Stimulated activated CD4-positive, alpha-beta T cell treated with anti-CD3 and anti-CD28 coated beads, TNF-alpha, amount 100 ng/mL, for 48 hours (primary cell): ENCODE measurements around the gene PLBD2.

Source experiments
- DNase-seq, 3 donors: peaks; one replicate each; pipeline ENCODE4 v3.0.0-alpha.2; 2020; ENCODE audit warnings: low read depth in 3 of 3

PLBD2 gene

GRCh38 chr12:113418213-113418879, 60.0 kb downstream of the PLBD2 start:
- no peak for DNase-seq

DNA sequence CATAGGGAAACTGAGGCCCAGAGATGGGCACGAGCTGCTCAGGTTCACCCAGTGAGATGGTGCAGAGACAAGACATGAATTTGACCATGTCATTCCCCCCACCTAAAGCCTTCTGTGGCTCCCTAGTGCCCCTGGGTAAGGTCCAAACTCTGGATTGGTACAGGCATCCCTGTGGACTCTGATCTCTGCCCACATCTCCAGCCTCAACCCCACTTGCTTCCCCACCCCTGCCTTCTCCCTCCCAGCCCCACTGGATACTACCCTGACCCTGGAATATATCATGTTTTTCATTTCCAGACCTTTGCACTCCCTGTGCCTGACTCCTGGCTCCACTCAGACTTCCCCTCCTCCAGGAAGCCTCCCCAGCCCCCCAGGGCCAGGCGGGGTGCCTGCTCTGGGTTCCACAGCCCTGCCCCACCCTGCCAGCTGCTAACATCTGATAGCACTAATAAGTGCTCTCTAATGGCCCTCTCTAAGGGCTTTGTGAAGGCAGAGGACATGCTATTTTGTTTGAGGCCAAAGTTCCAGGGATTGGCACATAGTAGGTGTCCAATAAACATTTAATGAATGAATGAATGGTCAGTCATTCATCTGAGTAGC, 62.7 kb downstream of the PLBD2 start:
- no peak for DNase-seq

DNA sequence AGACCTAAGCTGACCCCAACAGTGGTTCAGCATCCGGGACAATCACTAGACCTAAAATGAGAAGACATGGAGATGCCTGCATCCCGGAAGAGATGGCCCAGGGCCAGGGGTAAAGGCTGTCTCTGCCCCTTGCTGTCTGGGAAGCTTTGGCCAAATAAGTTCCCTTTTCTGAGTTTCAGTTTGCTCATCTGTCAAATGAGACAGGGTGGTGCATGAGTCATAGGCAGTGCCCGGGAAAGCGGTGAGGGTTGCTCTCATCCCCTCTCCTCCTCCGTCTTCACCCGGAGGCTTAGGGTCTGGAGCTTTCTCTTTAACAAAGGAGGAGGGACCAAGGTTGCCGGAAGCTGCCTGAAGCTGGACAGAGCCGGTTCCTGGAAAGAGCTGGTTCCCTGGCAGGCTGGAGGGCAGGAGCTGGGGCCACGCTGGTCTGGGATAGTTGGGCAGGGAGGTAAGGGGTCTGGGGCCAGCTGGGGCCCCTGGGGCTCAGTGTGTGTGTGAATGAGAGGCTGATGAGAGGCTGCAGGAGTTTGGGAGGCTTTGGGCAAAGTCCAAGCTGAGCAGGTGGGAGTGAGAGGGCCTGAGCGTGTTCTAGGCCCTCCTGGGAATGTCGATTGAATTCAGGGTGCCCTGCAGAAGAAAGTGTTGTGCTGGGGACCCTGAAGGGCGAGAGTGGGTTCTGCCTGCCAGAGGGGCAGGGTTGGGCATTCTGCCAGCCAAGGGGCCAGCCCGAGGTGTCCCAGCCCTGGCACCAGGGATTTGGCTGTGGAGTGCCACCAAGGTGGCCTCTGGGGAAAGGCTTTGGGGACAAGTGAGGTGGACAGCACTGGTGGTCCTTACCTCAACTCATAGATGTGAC, 63.9 kb downstream of the PLBD2 start, which contains the start of gene SDSL:
TSS of gene SDSL (plus strand) at position 351 of the 856 bp plus-strand sequence. CDS start 5,603 bp downstream, outside the sequence.
- peak in 2 of 3 donors; percentile 8 to 23 for DNase-seq

DNA sequence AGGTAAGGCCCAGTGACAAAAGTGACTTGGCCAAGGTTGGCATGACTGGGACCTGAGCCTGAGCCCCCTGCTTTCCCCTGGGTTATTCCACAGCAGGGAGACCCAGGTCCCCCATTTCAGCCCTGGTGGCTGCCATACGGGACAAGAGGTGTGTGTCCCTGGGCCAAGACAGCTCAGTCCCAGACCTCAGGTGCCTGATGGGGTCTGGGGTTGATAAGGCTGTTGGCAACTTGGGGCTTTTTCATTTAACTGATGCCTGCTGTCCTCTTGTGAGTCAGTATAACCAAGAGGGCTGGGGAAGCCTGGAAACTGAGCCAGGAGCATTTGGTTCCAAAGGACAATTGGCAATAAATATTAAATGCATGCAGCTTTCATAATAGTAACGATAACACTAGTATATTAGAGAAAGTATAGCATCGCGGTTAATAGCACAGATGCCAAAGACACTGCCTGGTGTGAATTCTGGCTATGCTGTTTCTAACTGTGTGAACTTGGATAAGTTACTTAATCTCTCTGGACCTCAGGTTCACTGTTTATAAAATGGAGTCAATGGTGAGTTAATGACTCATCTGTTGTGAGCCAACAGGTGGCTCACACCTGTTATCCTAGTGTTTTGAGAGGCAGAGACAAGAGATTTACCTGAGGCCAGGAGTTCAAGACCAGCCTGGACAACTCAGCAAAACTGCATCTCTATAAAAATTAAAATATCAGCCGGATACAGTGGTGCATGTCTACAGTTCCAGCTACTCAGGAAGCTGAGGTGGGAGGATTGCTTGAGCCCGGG, 64.7 kb downstream of the PLBD2 start:
- DNase-seq, result no peak

DNA sequence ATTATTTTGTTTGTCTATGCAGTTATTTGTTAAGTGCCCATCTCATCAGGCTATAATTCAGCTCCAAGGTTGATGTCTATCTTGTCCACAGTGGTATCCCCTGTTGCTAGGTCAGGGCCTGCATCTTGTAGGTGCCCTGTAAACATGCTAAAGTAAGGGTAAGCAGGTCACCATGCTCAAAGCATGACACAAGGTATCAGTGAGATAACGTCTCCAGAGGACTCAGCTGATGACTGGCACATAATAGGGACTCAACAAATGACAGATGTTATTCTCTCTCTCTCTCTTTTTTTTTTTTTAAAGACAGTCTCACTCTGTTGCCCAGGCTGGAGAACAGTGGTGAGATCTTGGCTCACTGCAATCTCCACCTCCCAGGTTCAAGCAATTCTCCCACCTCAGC, 66.1 kb downstream of the PLBD2 start:
- no peak for DNase-seq

- DNase-seq, result peak; percentile 8 to 50 (median 29)
These were observed 66.8 kb downstream of the PLBD2 start for GRCh38 chr12:113424915-113425823.

GRCh38 chr12:113425960-113426453, 67.6 kb downstream of the PLBD2 start:
- DNase-seq, result no peak

DNA sequence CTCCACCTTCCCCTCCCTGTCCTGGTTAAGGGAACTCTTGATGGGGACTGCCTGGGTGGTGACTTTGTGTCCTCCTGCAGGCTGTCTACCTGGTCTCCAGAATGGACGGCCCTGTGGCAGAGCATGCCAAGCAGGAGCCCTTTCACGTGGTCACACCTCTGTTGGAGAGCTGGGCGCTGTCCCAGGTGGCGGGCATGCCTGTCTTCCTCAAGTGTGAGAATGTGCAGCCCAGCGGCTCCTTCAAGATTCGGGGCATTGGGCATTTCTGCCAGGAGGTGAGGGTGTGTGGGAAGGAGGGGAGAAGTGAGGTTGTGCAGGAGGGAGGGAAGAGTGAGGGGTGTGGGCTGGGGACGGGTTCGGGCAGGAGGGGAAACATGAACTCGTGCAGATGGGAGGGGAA, 69.5 kb downstream of the PLBD2 start:
- DNase-seq, result no peak

- no peak for DNase-seq
These were observed 70.1 kb downstream of the PLBD2 start for GRCh38 chr12:113428482-113428881.

DNA sequence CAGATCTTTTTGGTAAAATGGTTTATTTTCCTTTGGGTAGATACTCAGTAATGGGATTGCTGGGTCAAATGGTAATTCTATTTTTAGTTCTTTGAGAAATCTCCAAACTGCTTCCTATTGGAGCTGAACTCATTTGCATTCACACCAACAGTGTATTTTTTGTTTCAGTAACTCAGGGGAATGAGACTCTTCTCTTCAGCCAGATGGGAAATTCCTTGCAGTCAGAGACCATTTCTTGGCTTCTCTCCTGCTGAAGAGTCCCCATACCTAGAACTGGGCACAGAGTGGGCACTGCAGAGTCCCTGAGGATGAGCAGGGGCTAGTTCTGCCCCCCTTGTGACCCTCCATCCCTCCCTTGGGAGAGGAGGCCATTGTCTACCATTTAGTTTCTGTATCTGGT, 74.6 kb downstream of the PLBD2 start:
- no peak for DNase-seq

GRCh38 chr12:113435367-113435766, 77.0 kb downstream of the PLBD2 start:
- DNase-seq, result no peak

DNA sequence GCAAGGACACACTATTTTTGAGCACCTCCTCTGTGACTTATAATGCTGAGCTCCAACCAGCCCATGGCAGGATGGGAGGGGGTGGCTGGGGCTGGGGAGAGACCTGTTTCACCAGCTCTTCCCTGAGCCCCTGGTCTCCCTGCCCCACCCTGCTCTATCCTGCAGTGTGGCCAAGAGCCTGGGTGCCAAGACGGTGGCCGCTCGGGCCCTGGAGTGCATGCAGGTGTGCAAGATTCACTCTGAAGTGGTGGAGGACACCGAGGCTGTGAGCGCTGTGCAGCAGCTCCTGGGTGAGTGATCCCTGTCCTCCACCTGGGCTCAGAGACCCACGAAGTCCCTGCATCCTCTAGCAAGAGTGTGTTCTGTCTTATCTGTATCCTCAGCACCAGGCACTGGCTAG, 78.2 kb downstream of the PLBD2 start:
- no peak for DNase-seq

- no peak for DNase-seq
These were observed 78.8 kb downstream of the PLBD2 start for GRCh38 chr12:113436993-113437728.

DNA sequence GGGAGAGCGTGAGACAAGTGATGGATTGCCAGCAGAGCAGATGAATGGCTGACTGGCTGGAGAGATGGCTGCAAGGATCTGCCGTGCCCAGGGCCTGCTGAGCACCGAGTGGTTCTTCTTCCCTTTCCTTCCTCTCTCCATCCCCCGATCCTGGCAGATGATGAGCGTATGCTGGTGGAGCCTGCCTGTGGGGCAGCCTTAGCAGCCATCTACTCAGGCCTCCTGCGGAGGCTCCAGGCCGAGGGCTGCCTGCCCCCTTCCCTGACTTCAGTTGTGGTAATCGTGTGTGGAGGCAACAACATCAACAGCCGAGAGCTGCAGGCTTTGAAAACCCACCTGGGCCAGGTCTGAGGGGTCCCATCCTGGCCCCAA, 79.3 kb downstream of the PLBD2 start:
- DNase-seq, result no peak

- DNase-seq, result no peak
These were observed 80.3 kb downstream of the PLBD2 start for GRCh38 chr12:113438523-113439300.

DNA sequence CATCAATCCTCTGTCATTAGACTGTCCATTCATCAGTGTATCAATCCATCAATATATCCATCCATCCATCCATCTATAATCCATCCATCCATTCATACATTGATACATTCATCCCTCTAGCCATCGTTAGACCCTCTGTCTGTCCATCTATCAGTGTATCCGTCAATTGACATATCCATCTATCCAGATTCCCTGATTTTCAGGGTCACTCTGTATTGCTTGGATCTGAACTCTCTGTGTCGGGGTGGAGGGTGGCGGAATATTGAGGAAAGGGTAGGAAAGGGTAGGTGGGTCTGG, 80.9 kb downstream of the PLBD2 start:
- DNase-seq, result no peak

DNA sequence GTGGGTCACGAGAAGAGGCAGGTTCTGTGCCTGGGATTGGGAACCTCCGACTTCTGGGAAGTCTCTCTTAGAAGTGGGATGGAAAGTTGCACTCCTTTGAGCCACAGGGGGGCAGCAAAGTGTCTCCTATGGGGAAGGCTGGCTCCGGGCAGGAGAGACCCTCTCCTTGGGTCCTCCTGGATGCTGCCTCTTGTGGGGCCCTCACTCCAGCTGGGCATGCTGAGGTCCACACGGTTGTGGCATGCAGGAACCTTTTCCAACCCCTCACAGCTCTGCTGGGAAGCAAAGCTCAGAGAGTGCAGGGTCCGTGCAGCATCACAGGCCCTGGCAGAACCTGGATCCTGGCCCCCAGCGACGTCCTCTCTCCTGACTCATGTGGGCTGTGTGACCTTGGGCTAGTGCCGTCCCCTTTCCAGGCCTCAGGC, 81.2 kb downstream of the PLBD2 start:
- no peak for DNase-seq

DNA sequence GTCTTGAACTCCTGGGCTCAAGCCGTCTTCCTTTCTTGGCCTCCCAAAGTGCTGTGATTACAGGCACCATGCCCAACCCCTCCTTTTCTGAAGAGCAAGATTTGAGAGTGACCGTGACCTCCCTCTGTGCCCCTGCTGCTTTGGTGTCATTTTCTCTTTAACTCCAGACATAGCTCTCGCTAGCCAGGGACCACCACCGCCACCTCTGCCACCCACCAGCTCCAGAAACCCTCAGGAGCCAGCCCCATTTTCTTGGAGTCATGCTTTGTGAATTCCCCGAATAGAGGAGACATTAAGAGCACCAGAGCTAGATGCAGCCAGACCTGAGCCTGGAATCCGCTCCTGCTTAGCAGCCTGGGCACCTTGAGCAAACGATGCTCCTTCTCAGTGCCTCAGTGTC, 81.9 kb downstream of the PLBD2 start:
- DNase-seq, result no peak
